Jurkat, Clone E6-1 (cell line): ENCODE results near the gene UGGT2. TPM values are rescaled to one million over a fixed set of nuclear protein-coding genes. Genes with fewer than 3 reads are reported as not detected.

Experiments
- DNase-seq: peaks from one replicate; pipeline ENCODE4 v3.0.0-alpha.2; 2011; ENCODE audit warnings: low read depth, low spot score
- H3K4me3 ChIP-seq: 2 replicates; pipeline ENCODE4 v1.5.1; 2011; ENCODE audit warnings: mild to moderate bottlenecking, low read length, control low read depth, moderate library complexity
- polyA plus RNA-seq: library from polyadenylated mRNA; unstranded; fragments of >200 nt; gene quantifications from one replicate; pipeline ENCODE4 v1.2.1, GENCODE V29; 2012; ENCODE audit warnings: missing spikeins; ENCODE audit not compliant: insufficient read length, insufficient read depth

The UGGT2 gene
- not detected for polyA plus RNA-seq

- no peak within 1 kb of the TSS for H3K4me3 ChIP-seq
- no peak for DNase-seq
Observed at GRCh38 chr13:96053003-96053703, at the start of gene UGGT2. UGGT2 (minus strand) TSS chr13:96053401; CDS start chr13:96053312, 89 bp downstream.

- no peak for DNase-seq
- no peak overlapping the region for H3K4me3 ChIP-seq
Observed at GRCh38 chr13:96100457-96101220, 47.4 kb upstream of the UGGT2 start.

GRCh38 chr13:96093296-96094006, 40.2 kb upstream of the UGGT2 start:
- DNase-seq, result no peak
- no peak overlapping the region for H3K4me3 ChIP-seq

GRCh38 chr13:96091164-96092117, 38.2 kb upstream of the UGGT2 start:
- H3K4me3 ChIP-seq, result no peak overlapping the region
- no peak for DNase-seq

GRCh38 chr13:96090240-96091101, 37.3 kb upstream of the UGGT2 start:
- DNase-seq, result no peak
- H3K4me3 ChIP-seq, result no peak overlapping the region

GRCh38 chr13:96089749-96090239, 36.6 kb upstream of the UGGT2 start, which contains the start of gene HS6ST3:
HS6ST3 (plus strand) TSS chr13:96090107.
- H3K4me3 ChIP-seq, result no peak within 1 kb of the TSS
- DNase-seq, result no peak

- no peak overlapping the region for H3K4me3 ChIP-seq
- no peak for DNase-seq
Observed at GRCh38 chr13:96089139-96089538, 35.9 kb upstream of the UGGT2 start.

GRCh38 chr13:96086736-96087135, 33.5 kb upstream of the UGGT2 start:
- no peak overlapping the region for H3K4me3 ChIP-seq
- DNase-seq, result no peak

- no peak overlapping the region for H3K4me3 ChIP-seq
- no peak for DNase-seq
Observed at GRCh38 chr13:96082640-96083039, 29.4 kb upstream of the UGGT2 start.

GRCh38 chr13:96081888-96082287, 28.7 kb upstream of the UGGT2 start:
- no peak overlapping the region for H3K4me3 ChIP-seq
- DNase-seq, result no peak

GRCh38 chr13:96080676-96081075, 27.5 kb upstream of the UGGT2 start:
- no peak overlapping the region for H3K4me3 ChIP-seq
- DNase-seq, result no peak

- peak; percentile 5 for DNase-seq
- H3K4me3 ChIP-seq, result no peak overlapping the region
Observed at GRCh38 chr13:96075953-96076543, 22.8 kb upstream of the UGGT2 start.

- no peak overlapping the region for H3K4me3 ChIP-seq
- no peak for DNase-seq
Observed at GRCh38 chr13:96072392-96072791, 19.2 kb upstream of the UGGT2 start.

GRCh38 chr13:96071504-96071903, 18.3 kb upstream of the UGGT2 start:
- no peak for DNase-seq
- no peak overlapping the region for H3K4me3 ChIP-seq

GRCh38 chr13:96068729-96069128, 15.5 kb upstream of the UGGT2 start:
- DNase-seq, result no peak
- H3K4me3 ChIP-seq, result no peak overlapping the region

- DNase-seq, result no peak
- no peak overlapping the region for H3K4me3 ChIP-seq
Observed at GRCh38 chr13:96065849-96066248, 12.6 kb upstream of the UGGT2 start.

- no peak for DNase-seq
- no peak overlapping the region for H3K4me3 ChIP-seq
Observed at GRCh38 chr13:96052656-96053002, 572 bp downstream of the UGGT2 start.
